HepG2 (cell line): ENCODE data around the gene CLIC4. TPM values are rescaled to one million over a fixed set of nuclear protein-coding genes. Genes with fewer than 3 reads are reported as not detected.

Experiments used
- AGO1 ChIP-seq: fragments of 200-400 bp; formaldehyde crosslinking; IDR thresholded peaks from 2 replicates; pipeline ENCODE4 v1.6.1; 2017; ENCODE audit warnings: mild to moderate bottlenecking, low read depth, low read length, moderate library complexity; ENCODE audit not compliant: poor library complexity, severe bottlenecking
- BRCA1 ChIP-seq: sonication (generic); formaldehyde crosslinking; IDR thresholded peaks from 2 replicates; pipeline ENCODE4 v1.4.0; 2020; ENCODE audit warnings: missing genetic modification reagents
- CBX5 ChIP-seq: sonication (generic); formaldehyde crosslinking; IDR thresholded peaks from 2 replicates; pipeline ENCODE4 v1.4.0; 2020; ENCODE audit warnings: missing genetic modification reagents, borderline replicate concordance
- ESRRA ChIP-seq: sonication (generic); formaldehyde crosslinking; IDR thresholded peaks from 2 replicates; pipeline ENCODE4 v1.5.1; 2020; ENCODE audit warnings: mild to moderate bottlenecking, low read depth, missing genetic modification reagents
- FOSL1 ChIP-seq: sonication (generic); formaldehyde crosslinking; IDR thresholded peaks from 2 replicates; pipeline ENCODE4 v1.9.0; 2021; ENCODE audit warnings: missing genetic modification reagents, borderline replicate concordance
- ISX ChIP-seq: sonication (generic); formaldehyde crosslinking; conservative IDR thresholded peaks from 2 replicates; pipeline ENCODE4 v1.5.0; 2020; ENCODE audit warnings: missing genetic modification reagents
- NRL ChIP-seq: sonication (generic); formaldehyde crosslinking; IDR thresholded peaks from 2 replicates; pipeline ENCODE4 v1.5.0; 2020; ENCODE audit warnings: missing genetic modification reagents, mild to moderate bottlenecking, moderate library complexity, borderline replicate concordance
- PRPF4 ChIP-seq: fragments of 200-400 bp; formaldehyde crosslinking; IDR thresholded peaks from 2 replicates; pipeline ENCODE4 v1.6.1; 2016; ENCODE audit warnings: low read length, low read depth; ENCODE audit not compliant: poor library complexity, severe bottlenecking
- RFXANK ChIP-seq: IDR thresholded peaks from 2 replicates; pipeline ENCODE4 v1.6.1; 2016
- SIX1 ChIP-seq: sonication (generic); formaldehyde crosslinking; IDR thresholded peaks from 2 replicates; pipeline ENCODE4 v1.4.0; 2020; ENCODE audit warnings: missing genetic modification reagents, borderline replicate concordance
- TEAD2 ChIP-seq: sonication (generic); formaldehyde crosslinking; IDR thresholded peaks from 2 replicates; pipeline ENCODE4 v1.9.0; 2021; ENCODE audit warnings: missing genetic modification reagents
- ZBTB40 ChIP-seq, 2 experiments: fragments of 450-650 bp in 1 of 2; sonication (generic) in 1 of 2; formaldehyde crosslinking in 1 of 2; IDR thresholded peaks; 2 replicates each; pipeline versions ENCODE4 v1.6.1 to v1.8.0; 2016 to 2022; ENCODE audit warnings: antibody characterized with exemption in 1 of 2, mild to moderate bottlenecking in 1 of 2, missing genetic modification reagents in 1 of 2
- ZFP36L2 ChIP-seq: sonication (generic); formaldehyde crosslinking; IDR thresholded peaks from 2 replicates; pipeline ENCODE4 v1.4.0; 2020; ENCODE audit warnings: missing genetic modification reagents
- ZNF280B ChIP-seq: sonication (generic); formaldehyde crosslinking; IDR thresholded peaks from 2 replicates; pipeline ENCODE4 v1.5.0; 2020; ENCODE audit warnings: missing genetic modification reagents, mild to moderate bottlenecking, borderline replicate concordance
- ZNF383 ChIP-seq: sonication (generic); formaldehyde crosslinking; IDR thresholded peaks from 2 replicates; pipeline ENCODE4 v1.4.0; 2020; ENCODE audit warnings: missing genetic modification reagents, mild to moderate bottlenecking, borderline replicate concordance
- ZNF660 ChIP-seq: sonication (generic); formaldehyde crosslinking; IDR thresholded peaks from 2 replicates; pipeline ENCODE4 v1.5.1; 2020; ENCODE audit warnings: mild to moderate bottlenecking, low read depth, missing genetic modification reagents, borderline replicate concordance
- ZNF724P ChIP-seq: sonication (generic); formaldehyde crosslinking; IDR thresholded peaks from 2 replicates; pipeline ENCODE4 v1.8.0; 2022; ENCODE audit warnings: missing genetic modification reagents, borderline replicate concordance
- polyA plus RNA-seq, 8 experiments: library from polyadenylated mRNA; depleted of rRNA in 3 of 8; stranded (reverse) in 7 of 8; unstranded in 1 of 8; fragments of >200 nt; fragmentation: Illumina TruSeq in 4 of 8; extraction: Trizol in 4 of 8; gene quantifications; 2 replicates each; pipeline versions ENCODE4 v1.2.1 to v1.2.3, GENCODE V29; 2011 to 2016; ENCODE audit warnings: low read depth in 4 of 8, missing spikeins in 1 of 8, mixed read lengths in 1 of 8; ENCODE audit not compliant: insufficient read depth in 1 of 8
- total RNA-seq, 5 experiments: library from RNA; depleted of rRNA; stranded (reverse); fragments of >200 nt; fragmentation: Illumina TruSeq; extraction: Trizol; gene quantifications; 2 replicates each; pipeline ENCODE4 v1.2.3, GENCODE V29; 2016; ENCODE audit warnings: low read depth in 1 of 5

The CLIC4 gene
- total and polyA plus RNA-seq, 2 of the 13 experiments (the other 11 are each of a cell fraction or from before 2014, with no cell fraction given) = 23.3 to 77.4 TPM

DNA sequence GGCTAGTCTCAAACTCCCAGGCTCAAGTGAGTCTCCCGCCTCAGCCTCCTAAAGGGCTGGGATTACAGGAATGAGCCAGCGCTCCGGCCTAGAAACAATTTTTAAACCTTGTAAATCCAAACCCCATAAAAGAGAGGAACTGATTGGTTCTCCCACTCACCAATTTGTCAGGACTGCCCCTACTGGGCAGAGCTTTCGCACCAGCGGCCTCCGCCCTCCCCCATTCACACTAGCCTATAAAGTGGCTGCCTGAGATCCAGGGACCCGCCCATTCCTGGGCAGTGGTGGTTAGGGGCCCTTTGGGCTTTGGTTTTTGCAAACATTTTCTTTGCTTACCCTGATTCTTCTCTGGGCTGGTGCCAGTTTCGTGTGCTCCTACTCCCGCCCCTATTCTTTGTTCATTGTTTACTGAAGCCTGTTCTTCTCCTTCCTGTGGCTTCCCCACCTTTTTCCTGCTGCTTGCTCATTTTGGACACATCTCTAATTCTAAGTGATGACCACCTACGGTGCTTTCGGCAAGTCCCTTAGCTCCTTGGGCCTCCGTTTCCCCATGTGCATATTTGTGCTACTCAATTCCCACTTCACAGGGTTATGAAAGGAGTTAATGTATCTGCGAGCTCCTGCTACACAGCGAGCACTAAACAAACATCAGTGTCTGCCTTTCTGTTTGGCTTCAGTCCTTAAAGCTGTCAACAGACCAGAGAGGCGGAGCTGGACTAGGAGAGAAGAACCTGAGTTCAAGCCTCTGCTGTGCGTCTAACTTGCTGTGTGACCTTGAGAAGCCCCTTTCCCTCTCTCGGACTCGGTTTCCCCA, 39.8 kb upstream of the CLIC4 start (continued):
- TF ChIP-seq ZNF280B (CRISPR knock-in tag) (no peak), ESRRA (peak; percentile 54), ZNF724P (no peak), RFXANK (CRISPR knock-in tag) (no peak), NRL (CRISPR knock-in tag) (no peak), PRPF4 (no peak), ISX (CRISPR knock-in tag) (no peak), AGO1 (no peak), TEAD2 (CRISPR knock-in tag) (no peak), ZNF660 (no peak), ZNF383 (CRISPR knock-in tag) (no peak), BRCA1 (CRISPR knock-in tag) (no peak), FOSL1 (CRISPR knock-in tag) (no peak), ZFP36L2 (CRISPR knock-in tag) (no peak), SIX1 (CRISPR knock-in tag) (no peak), ZBTB40 (IDR thresholded peaks at IDR 0.05) (no peak), ZBTB40 (CRISPR knock-in tag; IDR thresholded peaks at IDR 0.05) (no peak), CBX5 (CRISPR knock-in tag) (no peak)
